K562 (cell line): ENCODE results near the gene SYNPR. TPM values are rescaled to one million over a fixed set of nuclear protein-coding genes. Genes with fewer than 3 reads are reported as not detected.

Source experiments
- CBFA2T3 ChIP-seq: fragments of 450-650 bp; IDR thresholded peaks from 2 replicates; pipeline ENCODE4 v1.6.1; 2017
- HDAC8 ChIP-seq: fragments of 450-650 bp; IDR thresholded peaks from 2 replicates; pipeline ENCODE4 v1.6.1; 2016; ENCODE audit warnings: mild to moderate bottlenecking, missing genetic modification characterization, moderate library complexity, missing compliant biosample characterization
- MTF1 ChIP-seq: fragments of 250-450 bp; sonication (Bioruptor Pico); IDR thresholded peaks from 2 replicates; pipeline ENCODE4 v1.9.0; 2021; ENCODE audit warnings: moderate library complexity, mild to moderate bottlenecking, inconsistent platforms, borderline replicate concordance
- NCOA6 ChIP-seq: fragments of 450-650 bp; IDR thresholded peaks from 2 replicates; pipeline ENCODE4 v1.6.1; 2017; ENCODE audit warnings: mild to moderate bottlenecking
- PHB ChIP-seq: fragments of 250-450 bp; sonication (Bioruptor Pico); IDR thresholded peaks from 2 replicates; pipeline ENCODE4 v1.5.0; 2021
- POLR2AphosphoS5 ChIP-seq: IDR thresholded peaks from 2 replicates; pipeline ENCODE4 v1.6.1; 2011; ENCODE audit warnings: mild to moderate bottlenecking, low read depth, low read length, moderate library complexity; ENCODE audit not compliant: control insufficient read depth, insufficient read depth
- TCF15 ChIP-seq: fragments of 250-450 bp; sonication (Bioruptor Pico); IDR thresholded peaks from 2 replicates; pipeline ENCODE4 v1.8.0; 2022; ENCODE audit warnings: moderate library complexity, mild to moderate bottlenecking, inconsistent platforms
- THRAP3 ChIP-seq: fragments of 450-650 bp; IDR thresholded peaks from 2 replicates; pipeline ENCODE4 v1.6.1; 2016; ENCODE audit warnings: mild to moderate bottlenecking, inconsistent platforms, borderline replicate concordance
- ZBTB1 ChIP-seq: sonication (generic); formaldehyde crosslinking; IDR thresholded peaks from 2 replicates; pipeline ENCODE4 v1.8.1; 2023; ENCODE audit warnings: missing genetic modification reagents, low read depth, mild to moderate bottlenecking, borderline replicate concordance
- ZMIZ1 ChIP-seq, 2 experiments: fragments of 150-350 bp in 1 of 2; IDR thresholded peaks; 2 replicates each; pipeline ENCODE4 v1.6.1; 2012 to 2016; ENCODE audit warnings: low read depth in 2 of 2, low read length in 2 of 2, mild to moderate bottlenecking in 1 of 2, moderate library complexity in 1 of 2
- ZNF232 ChIP-seq: sonication (generic); formaldehyde crosslinking; IDR thresholded peaks from 2 replicates; pipeline ENCODE4 v1.8.0; 2022; ENCODE audit warnings: mild to moderate bottlenecking, missing genetic modification reagents
- ZNF444 ChIP-seq: fragments of 250-450 bp; sonication (Bioruptor Pico); IDR thresholded peaks from 2 replicates; pipeline ENCODE4 v1.4.0; 2020; ENCODE audit warnings: mild to moderate bottlenecking, moderate library complexity
- polyA plus RNA-seq, 8 experiments: library from polyadenylated mRNA; depleted of rRNA in 4 of 8; stranded (reverse) in 5 of 8; unstranded in 3 of 8; fragments of >200 nt; fragmentation: Nextera tagmentation in 2 of 8; fragmentation: Illumina TruSeq in 1 of 8; extraction: Ambion mirVana in 2 of 8; extraction: Trizol in 1 of 8; gene quantifications; 2 replicates each; pipeline versions ENCODE4 v1.2.1 to v1.2.3, GENCODE V29; 2011 to 2014; ENCODE audit warnings: inconsistent platforms in 1 of 8, missing spikeins in 1 of 8
- total RNA-seq, 7 experiments: library from RNA; depleted of rRNA in 6 of 7; stranded (reverse); fragments of >200 nt in 6 of 7; fragmentation: Illumina TruSeq in 2 of 7; extraction: Trizol in 2 of 7; gene quantifications; 2 replicates each; pipeline versions ENCODE4 v1.2.1 to v1.2.3, GENCODE V29; 2011 to 2021; ENCODE audit warnings: low replicate concordance in 1 of 7
- TF ChIP-seq, protein P1 (sequence below): fragments of 450-650 bp; IDR thresholded peaks from 2 replicates; pipeline ENCODE4 v1.6.1; 2016; ENCODE audit warnings: mild to moderate bottlenecking

The SYNPR gene
- total and polyA plus RNA-seq, 9 of the 15 experiments (the other 6 are each of a cell fraction or from before 2014, with no cell fraction given): not detected

GRCh38 chr3:63559884-63560283 is 281.8 kb downstream of the SYNPR start (continued):
- TF ChIP-seq ZMIZ1 (IDR thresholded peaks at IDR 0.05; ENCODE audit: low read depth in 2 of 2, low read length in 2 of 2) (no peak), MTF1 (CRISPR knock-in tag) (no peak), POLR2AphosphoS5 (no peak), NCOA6 (no peak), ZBTB1 (CRISPR knock-in tag) (no peak), ZNF444 (CRISPR knock-in tag) (no peak), ZNF232 (CRISPR knock-in tag) (no peak), CBFA2T3 (no peak), THRAP3 (no peak), HDAC8 (tag) (no peak), PHB (CRISPR knock-in tag) (no peak), TCF15 (CRISPR knock-in tag) (no peak)
- TF ChIP-seq, protein P1, sequence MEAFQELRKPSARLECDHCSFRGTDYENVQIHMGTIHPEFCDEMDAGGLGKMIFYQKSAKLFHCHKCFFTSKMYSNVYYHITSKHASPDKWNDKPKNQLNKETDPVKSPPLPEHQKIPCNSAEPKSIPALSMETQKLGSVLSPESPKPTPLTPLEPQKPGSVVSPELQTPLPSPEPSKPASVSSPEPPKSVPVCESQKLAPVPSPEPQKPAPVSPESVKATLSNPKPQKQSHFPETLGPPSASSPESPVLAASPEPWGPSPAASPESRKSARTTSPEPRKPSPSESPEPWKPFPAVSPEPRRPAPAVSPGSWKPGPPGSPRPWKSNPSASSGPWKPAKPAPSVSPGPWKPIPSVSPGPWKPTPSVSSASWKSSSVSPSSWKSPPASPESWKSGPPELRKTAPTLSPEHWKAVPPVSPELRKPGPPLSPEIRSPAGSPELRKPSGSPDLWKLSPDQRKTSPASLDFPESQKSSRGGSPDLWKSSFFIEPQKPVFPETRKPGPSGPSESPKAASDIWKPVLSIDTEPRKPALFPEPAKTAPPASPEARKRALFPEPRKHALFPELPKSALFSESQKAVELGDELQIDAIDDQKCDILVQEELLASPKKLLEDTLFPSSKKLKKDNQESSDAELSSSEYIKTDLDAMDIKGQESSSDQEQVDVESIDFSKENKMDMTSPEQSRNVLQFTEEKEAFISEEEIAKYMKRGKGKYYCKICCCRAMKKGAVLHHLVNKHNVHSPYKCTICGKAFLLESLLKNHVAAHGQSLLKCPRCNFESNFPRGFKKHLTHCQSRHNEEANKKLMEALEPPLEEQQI: no peak
